HG03095 (cell line): ENCODE results near the gene KIF1B.
A peak's percentile ranks its signal among the peaks of the same experiment; 100 is the strongest.
"Not testable (repeated sequence)": the region's sequence is repeated elsewhere in the genome, so short reads cannot be mapped to it uniquely, and the experiment has no call there.

ENCODE experiments used
- ATAC-seq: cut with Tn5 transposase; IDR thresholded peaks from one replicate; pipeline ENCODE4 v1.9.1; 2021; ENCODE audit warnings: moderate library complexity; ENCODE audit not compliant: unreplicated experiment

The KIF1B gene

DNA sequence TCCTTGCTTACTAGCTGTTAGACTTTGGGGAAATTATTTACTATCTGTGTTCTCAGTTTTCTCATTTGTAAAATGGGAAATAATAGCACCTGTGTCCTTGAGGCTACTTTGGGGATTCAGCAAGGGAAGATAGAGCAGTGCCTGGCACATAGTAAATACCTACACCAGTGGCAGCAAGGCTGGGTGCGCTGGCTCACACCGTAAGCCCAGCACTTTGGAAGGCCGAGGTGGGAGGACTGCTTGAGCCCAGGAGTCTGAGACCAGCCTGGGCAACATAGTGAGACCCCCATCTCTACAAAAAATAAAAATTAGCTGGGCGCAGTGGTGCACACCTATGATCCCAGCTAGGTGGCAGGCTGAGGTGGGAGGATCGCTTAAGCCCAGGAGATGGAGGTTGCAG lies 211.3 kb downstream of the KIF1B start:
- ATAC-seq, result no peak

DNA sequence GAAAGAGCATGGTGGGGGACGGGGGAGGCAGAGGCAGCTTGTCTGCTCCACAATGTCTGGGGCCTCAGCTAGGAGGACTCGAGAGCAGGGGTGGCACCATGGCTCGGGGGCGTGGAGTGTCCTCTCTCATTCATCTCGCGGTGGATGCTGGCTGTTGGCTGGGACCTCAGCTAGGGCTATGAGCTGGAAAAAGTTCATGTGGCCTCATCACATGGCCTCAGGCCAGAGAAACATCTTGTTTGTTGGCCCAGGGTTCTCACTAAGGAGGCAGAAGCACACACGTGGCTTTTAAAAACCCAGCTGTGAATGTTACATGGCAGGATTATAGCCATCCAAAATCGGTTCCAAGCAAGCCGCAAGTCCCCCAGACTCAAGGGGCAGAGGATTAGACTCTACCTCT lies 213.7 kb downstream of the KIF1B start:
- ATAC-seq, result no peak

DNA sequence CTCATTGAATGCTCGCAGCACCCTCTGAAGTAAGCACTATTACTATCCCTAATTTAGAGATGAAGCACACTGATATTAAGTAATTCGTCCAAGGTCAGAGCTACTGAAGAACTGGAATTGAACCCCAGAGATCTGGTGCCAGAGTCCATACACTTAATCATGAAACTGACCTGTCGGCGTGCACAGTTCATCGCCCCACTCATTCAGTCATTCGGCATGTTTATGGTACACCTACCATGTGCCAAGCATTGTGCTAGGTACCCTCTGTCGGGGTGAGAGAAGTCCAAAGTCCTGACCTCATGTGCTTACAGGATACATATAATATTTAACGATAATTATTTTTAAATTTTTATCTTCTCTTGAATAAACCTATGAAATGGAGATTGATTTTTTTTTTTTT lies 214.3 kb downstream of the KIF1B start:
- no peak for ATAC-seq

GRCh38 chr1:10425826-10426534 lies 215.6 kb downstream of the KIF1B start:
- ATAC-seq, result not testable (repeated sequence)

- not testable (repeated sequence) for ATAC-seq
These were observed 216.1 kb downstream of the KIF1B start for GRCh38 chr1:10426535-10426848.

- no peak for ATAC-seq
These were observed 218.6 kb downstream of the KIF1B start for GRCh38 chr1:10428984-10429383.

- no peak for ATAC-seq
These were observed 219.5 kb downstream of the KIF1B start for GRCh38 chr1:10429868-10430215.

GRCh38 chr1:10430216-10431069 lies 220.1 kb downstream of the KIF1B start, which contains the start of gene CENPS:
Gene CENPS, plus strand, starts transcription at chr1:10430433. Its CDS starts 85 bp downstream, at chr1:10430518.
- peak; percentile 65 for ATAC-seq
